ENCODE measurements around the gene CDKN2B-AS1. TPM values are rescaled to one million over a fixed set of nuclear protein-coding genes. Genes with fewer than 3 reads are reported as not detected.
A peak's percentile ranks its signal among the peaks of the same experiment; 100 is the strongest.

CDKN2B-AS1 gene
- total RNA-seq, 2 experiments from 2014 or later = 0.41 to 0.81 TPM

GRCh38 chr9:21996438-21996837 lies 1.8 kb downstream of the CDKN2B-AS1 start:
- Mint-ChIP-seq H3K36me3 (ENCODE audit: low read depth) (no peaks in the 10 kb centered on the region), H3K27ac (no peak overlapping the region), H3K9me3 (no peaks in the 10 kb centered on the region), H3K27me3 (peaks cover 43% of the 10 kb centered on the region), H3K4me3 (peak overlapping the region; percentile 96), H3K4me1 (ENCODE audit: low read depth) (peaks cover 9% of the 10 kb centered on the region)
- ChIA-PET POLR2A (interaction anchor here (0.6 kb wide), 1 partner anchor 17 kb away, joined by 3 read pairs; no protein-coding TSS in a partner anchor), CTCF (interaction anchor here (2.5 kb wide), 1 partner anchor 12 kb away, joined by 13 read pairs; no protein-coding TSS in a partner anchor)
- DNase-seq (no peak), ATAC-seq (no peak)
- intact Hi-C loops (cut with micrococcal nuclease) = no loop called here
- no peak for TF ChIP-seq CTCF (IDR thresholded peaks at IDR 0.05)

GRCh38 chr9:21996858-21997257 lies 2.3 kb downstream of the CDKN2B-AS1 start:
- ChIA-PET CTCF (interaction anchor here (2.5 kb wide), 1 partner anchor 11 kb away, joined by 13 read pairs; no protein-coding TSS in a partner anchor), POLR2A (no interaction called here)
- Mint-ChIP-seq H3K27me3 (peaks cover 44% of the 10 kb centered on the region), H3K4me1 (ENCODE audit: low read depth) (peaks cover 9% of the 10 kb centered on the region), H3K27ac (no peak overlapping the region), H3K9me3 (no peaks in the 10 kb centered on the region), H3K36me3 (ENCODE audit: low read depth) (no peaks in the 10 kb centered on the region), H3K4me3 (peak overlapping the region; percentile 96)
- DNase-seq (no peak), ATAC-seq (no peak)
- TF ChIP-seq CTCF (IDR thresholded peaks at IDR 0.05) = no peak
- intact Hi-C loops (cut with micrococcal nuclease) = no loop called here

GRCh38 chr9:21997480-21997879 lies 2.9 kb downstream of the CDKN2B-AS1 start:
- Mint-ChIP-seq H3K4me1 (ENCODE audit: low read depth) (peaks cover 9% of the 10 kb centered on the region), H3K4me3 (no peak overlapping the region), H3K27me3 (peaks cover 50% of the 10 kb centered on the region), H3K27ac (no peak overlapping the region), H3K36me3 (ENCODE audit: low read depth) (no peaks in the 10 kb centered on the region), H3K9me3 (no peaks in the 10 kb centered on the region)
- POLR2A ChIA-PET = no interaction called here
- intact Hi-C loops (cut with micrococcal nuclease) = no loop called here
- CTCF ChIA-PET = interaction anchor here (2.5 kb wide), 1 partner anchor 11 kb away, joined by 13 read pairs; no protein-coding TSS in a partner anchor
- ATAC-seq (no peak), DNase-seq (no peak)
- no peak for TF ChIP-seq CTCF (IDR thresholded peaks at IDR 0.05)

GRCh38 chr9:21998026-21998425 lies 3.4 kb downstream of the CDKN2B-AS1 start:
- ATAC-seq = no peak
- ChIA-PET CTCF (interaction anchor here (2.5 kb wide), 1 partner anchor 10 kb away, joined by 13 read pairs; no protein-coding TSS in a partner anchor), POLR2A (no interaction called here)
- Mint-ChIP-seq H3K4me1 (ENCODE audit: low read depth) (peaks cover 9% of the 10 kb centered on the region), H3K36me3 (ENCODE audit: low read depth) (no peaks in the 10 kb centered on the region), H3K9me3 (no peaks in the 10 kb centered on the region), H3K27ac (no peak overlapping the region), H3K27me3 (peaks cover 51% of the 10 kb centered on the region), H3K4me3 (no peak overlapping the region)
- no peak for DNase-seq
- no peak for TF ChIP-seq CTCF (IDR thresholded peaks at IDR 0.05)
- intact Hi-C loops (cut with micrococcal nuclease) = no loop called here

GRCh38 chr9:22002038-22002437 lies 7.4 kb downstream of the CDKN2B-AS1 start:
- POLR2A ChIA-PET = no interaction called here
- no peak overlapping the region for H3K4me3 Mint-ChIP-seq
- CTCF ChIA-PET = no interaction called here
- intact Hi-C loops (cut with micrococcal nuclease) = no loop called here
- no peaks in the 10 kb centered on the region for H3K36me3 Mint-ChIP-seq (ENCODE audit: low read depth)
- ATAC-seq (no peak), DNase-seq (no peak)
- no peak for TF ChIP-seq CTCF (IDR thresholded peaks at IDR 0.05)
- peaks cover 9% of the 10 kb centered on the region for H3K4me1 Mint-ChIP-seq (ENCODE audit: low read depth)
- no peaks in the 10 kb centered on the region for H3K9me3 Mint-ChIP-seq
- H3K27me3 Mint-ChIP-seq = peaks cover 59% of the 10 kb centered on the region
- no peak overlapping the region for H3K27ac Mint-ChIP-seq

Data from activated CD8-positive, alpha-beta T cell treated with anti-CD3 and anti-CD28 coated beads for 36 hours (primary cell).